ENCODE results near the gene TMEM8B.

The TMEM8B gene

GRCh38 chr9:35814106-35814840 lies 14.8 kb upstream of the TMEM8B start:
- H2AFZ ChIP-seq (ENCODE audit: low read length): no peak overlapping the region
- TF ChIP-seq EZH2 (IDR thresholded peaks at IDR 0.05; ENCODE audit: borderline replicate concordance, low read length): no peak
- TF ChIP-seq CTCF (IDR thresholded peaks at IDR 0.05; ENCODE audit: low read length): peak; percentile 32; the same call in 1 of the 2 replicates
- H3K79me2 ChIP-seq (ENCODE audit: insufficient read depth, low read length): no peaks in the 10 kb centered on the region

GRCh38 chr9:35814841-35815543 lies 14.0 kb upstream of the TMEM8B start, which contains the start of gene HINT2:
Gene HINT2 (minus strand): TSS chr9:35815042. CDS start chr9:35814979, 63 bp downstream.
- peak within 1 kb of the TSS; percentile 92 for H2AFZ ChIP-seq (ENCODE audit: low read length)

More at GRCh38 chr9:35814106-35814840, 14.8 kb upstream of the TMEM8B start:
- H3K36me3 ChIP-seq (ENCODE audit: insufficient read depth, low read length): no peaks in the 10 kb centered on the region; the same call in none of the 2 replicates
- peaks cover 33% of the 10 kb centered on the region for H3K4me1 ChIP-seq (ENCODE audit: insufficient read depth, low read length, severe bottlenecking)
- H3K4me3 ChIP-seq (ENCODE audit: low read depth, low read length, poor library complexity, severe bottlenecking): peak overlapping the region; percentile 77
- no peaks in the 10 kb centered on the region for H3K9me2 ChIP-seq (ENCODE audit: low read depth, low read length)
- H3K4me2 ChIP-seq (ENCODE audit: low read length): peak overlapping the region; percentile 79
- H3K9ac ChIP-seq (ENCODE audit: low read length): peak overlapping the region; percentile 91
- H3F3A ChIP-seq (ENCODE audit: insufficient read depth, low read length): no peaks in the 10 kb centered on the region
- no peaks in the 10 kb centered on the region for H3K9me3 ChIP-seq (ENCODE audit: low read length)
- H3K27me3 ChIP-seq (ENCODE audit: insufficient read depth, low read length): no peaks in the 10 kb centered on the region
- H3K27ac ChIP-seq (ENCODE audit: low read depth, low read length, poor library complexity, severe bottlenecking): peak overlapping the region; percentile 78
- no peaks in the 10 kb centered on the region for H4K20me1 ChIP-seq (ENCODE audit: insufficient read depth, low read length)

GRCh38 chr9:35816708-35817107 lies 12.3 kb upstream of the TMEM8B start:
- no peak for TF ChIP-seq EZH2 (IDR thresholded peaks at IDR 0.05; ENCODE audit: borderline replicate concordance, low read length)
- H3K27ac ChIP-seq (ENCODE audit: low read depth, low read length, poor library complexity, severe bottlenecking): no peak overlapping the region
- H3K4me1 ChIP-seq (ENCODE audit: insufficient read depth, low read length, severe bottlenecking): peaks cover 28% of the 10 kb centered on the region
- no peaks in the 10 kb centered on the region; the same call in none of the 2 replicates for H3K36me3 ChIP-seq (ENCODE audit: insufficient read depth, low read length)
- no peaks in the 10 kb centered on the region for H3K79me2 ChIP-seq (ENCODE audit: insufficient read depth, low read length)
- H3K4me2 ChIP-seq (ENCODE audit: low read length): no peak overlapping the region
- H2AFZ ChIP-seq (ENCODE audit: low read length): no peak overlapping the region
- no peaks in the 10 kb centered on the region for H3K9me2 ChIP-seq (ENCODE audit: low read depth, low read length)
- H3K9ac ChIP-seq (ENCODE audit: low read length): no peak overlapping the region
- H3K4me3 ChIP-seq (ENCODE audit: low read depth, low read length, poor library complexity, severe bottlenecking): no peak overlapping the region
- H3K27me3 ChIP-seq (ENCODE audit: insufficient read depth, low read length): no peaks in the 10 kb centered on the region
- H4K20me1 ChIP-seq (ENCODE audit: insufficient read depth, low read length): no peaks in the 10 kb centered on the region
- no peaks in the 10 kb centered on the region for H3K9me3 ChIP-seq (ENCODE audit: low read length)
- no peaks in the 10 kb centered on the region for H3F3A ChIP-seq (ENCODE audit: insufficient read depth, low read length)

More at GRCh38 chr9:35814841-35815543, 14.0 kb upstream of the TMEM8B start, which contains the start of gene HINT2:
- H3K27ac ChIP-seq (ENCODE audit: low read depth, low read length, poor library complexity, severe bottlenecking): peak within 1 kb of the TSS; percentile 78
- no peaks in the 10 kb centered on the region for H4K20me1 ChIP-seq (ENCODE audit: insufficient read depth, low read length)
- no peaks in the 10 kb centered on the region; the same call in none of the 2 replicates for H3K36me3 ChIP-seq (ENCODE audit: insufficient read depth, low read length)
- H3K4me1 ChIP-seq (ENCODE audit: insufficient read depth, low read length, severe bottlenecking): peaks cover 33% of the 10 kb centered on the region
- peak within 1 kb of the TSS; percentile 91 for H3K9ac ChIP-seq (ENCODE audit: low read length)
- H3K27me3 ChIP-seq (ENCODE audit: insufficient read depth, low read length): no peaks in the 10 kb centered on the region
- H3K4me3 ChIP-seq (ENCODE audit: low read depth, low read length, poor library complexity, severe bottlenecking): peak within 1 kb of the TSS; percentile 77
- no peaks in the 10 kb centered on the region for H3K9me2 ChIP-seq (ENCODE audit: low read depth, low read length)
- peak within 1 kb of the TSS; percentile 79 for H3K4me2 ChIP-seq (ENCODE audit: low read length)
- no peaks in the 10 kb centered on the region for H3F3A ChIP-seq (ENCODE audit: insufficient read depth, low read length)
- no peaks in the 10 kb centered on the region for H3K79me2 ChIP-seq (ENCODE audit: insufficient read depth, low read length)
- TF ChIP-seq EZH2 (IDR thresholded peaks at IDR 0.05; ENCODE audit: borderline replicate concordance, low read length) (no peak), CTCF (IDR thresholded peaks at IDR 0.05; ENCODE audit: low read length) (no peak)
- no peaks in the 10 kb centered on the region for H3K9me3 ChIP-seq (ENCODE audit: low read length)
